Ectodermal cell (in vitro differentiated cells): ENCODE data around the gene NOVA2.

Experiments used
- H3K27ac ChIP-seq: 2 replicates; pipeline ENCODE4 v1.7.0; 2013; ENCODE audit warnings: mild to moderate bottlenecking, low read depth, low read length; ENCODE audit not compliant: insufficient read depth, poor library complexity, severe bottlenecking
- H3K27me3 ChIP-seq: 2 replicates; pipeline ENCODE4 v1.7.0; 2013; ENCODE audit warnings: mild to moderate bottlenecking, low read length; ENCODE audit not compliant: insufficient read depth, control insufficient read depth, poor library complexity, severe bottlenecking
- H3K36me3 ChIP-seq: one replicate; pipeline ENCODE4 v1.7.0; 2013; ENCODE audit warnings: low read length; ENCODE audit not compliant: control insufficient read depth, insufficient read depth
- H3K4me1 ChIP-seq: one replicate; pipeline ENCODE4 v1.7.0; 2013; ENCODE audit warnings: low read length; ENCODE audit not compliant: control insufficient read depth, insufficient read depth
- H3K4me3 ChIP-seq: 2 replicates; pipeline ENCODE4 v1.7.0; 2013; ENCODE audit warnings: low read depth, low read length, control low read depth; ENCODE audit not compliant: insufficient read depth
- H3K9me3 ChIP-seq: 2 replicates; pipeline ENCODE4 v1.7.0; 2013; ENCODE audit warnings: mild to moderate bottlenecking, low read length, moderate library complexity; ENCODE audit not compliant: control insufficient read depth
- WGBS, 2 experiments: methylation state at CpG; one replicate each; pipeline ENCODE4 v1.1.7; 2013; ENCODE audit warnings: missing lambda C conversion rate in 2 of 2; 5-methylcytosine and 5-hydroxymethylcytosine counted together

NOVA2 gene

GRCh38 chr19:45924891-45925447 is 48.7 kb downstream of the NOVA2 start:
- H3K27me3 ChIP-seq: peaks cover 11% of the 10 kb centered on the region
- no peaks in the 10 kb centered on the region for H3K36me3 ChIP-seq
- no peak overlapping the region for H3K4me3 ChIP-seq
- no peak overlapping the region for H3K27ac ChIP-seq
- WGBS, 2 experiments: 80 to 82% methylated on average over 6 of the region's 6 CpGs
- peaks cover 3% of the 10 kb centered on the region for H3K4me1 ChIP-seq
- H3K9me3 ChIP-seq: no peaks in the 10 kb centered on the region

GRCh38 chr19:45922281-45922680 is 51.4 kb downstream of the NOVA2 start:
- Histone ChIP-seq H3K36me3 (no peaks in the 10 kb centered on the region), H3K4me1 (no peaks in the 10 kb centered on the region), H3K27me3 (no peaks in the 10 kb centered on the region), H3K27ac (no peak overlapping the region), H3K9me3 (no peaks in the 10 kb centered on the region), H3K4me3 (no peak overlapping the region)
- 58 to 60% methylated on average over 9 of the region's 9 CpGs for WGBS, 2 experiments

DNA sequence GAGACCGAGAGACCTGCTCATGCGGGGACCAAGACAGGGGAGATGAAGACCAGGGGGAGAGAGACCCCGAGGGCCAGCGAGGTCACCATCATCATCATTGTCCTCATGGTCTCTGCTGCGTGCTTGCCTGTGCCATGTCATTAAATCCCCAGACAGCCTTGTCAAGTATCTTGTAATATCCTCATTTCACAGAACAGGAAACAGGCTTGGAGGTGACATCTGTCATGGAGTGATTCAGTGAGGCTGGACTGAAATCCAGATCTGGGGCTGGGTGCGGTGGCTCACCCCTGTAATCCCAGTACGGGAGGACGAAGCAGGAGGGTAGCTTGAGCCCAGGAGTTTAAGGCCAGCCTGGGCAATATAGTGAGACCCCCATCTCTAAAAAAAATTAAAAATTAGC is 53.2 kb downstream of the NOVA2 start:
- Histone ChIP-seq H3K9me3 (no peaks in the 10 kb centered on the region), H3K27ac (no peak overlapping the region), H3K27me3 (no peaks in the 10 kb centered on the region), H3K36me3 (no peaks in the 10 kb centered on the region), H3K4me3 (no peak overlapping the region), H3K4me1 (no peaks in the 10 kb centered on the region)
- WGBS, 2 experiments: 90 to 92% methylated on average over 8 of the region's 8 CpGs

DNA sequence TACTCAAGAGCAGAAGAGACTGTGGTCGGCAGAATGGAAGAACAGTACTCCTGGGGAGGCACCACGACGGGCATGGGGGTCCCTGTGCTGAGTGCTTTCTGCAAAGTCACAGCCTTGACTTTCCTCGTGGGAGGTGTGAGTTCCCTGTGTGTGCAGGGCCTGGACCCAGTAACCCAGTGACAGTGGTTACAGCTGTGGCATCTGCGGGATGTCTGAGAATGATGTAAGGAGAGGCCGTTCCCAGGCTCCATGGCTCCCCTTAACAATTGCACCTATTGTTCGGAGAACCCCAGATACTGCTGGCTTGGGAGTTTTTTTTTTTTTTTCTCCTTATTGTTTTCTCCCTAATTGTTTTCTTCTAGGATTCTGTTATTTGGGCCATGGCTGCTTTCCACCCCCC is 54.0 kb downstream of the NOVA2 start:
- Histone ChIP-seq H3K27ac (no peak overlapping the region), H3K27me3 (no peaks in the 10 kb centered on the region), H3K36me3 (no peaks in the 10 kb centered on the region), H3K9me3 (no peaks in the 10 kb centered on the region), H3K4me1 (no peaks in the 10 kb centered on the region), H3K4me3 (no peak overlapping the region)
- WGBS, 2 experiments: 65 to 80% methylated on average over 6 to 7 of the region's 7 CpGs

DNA sequence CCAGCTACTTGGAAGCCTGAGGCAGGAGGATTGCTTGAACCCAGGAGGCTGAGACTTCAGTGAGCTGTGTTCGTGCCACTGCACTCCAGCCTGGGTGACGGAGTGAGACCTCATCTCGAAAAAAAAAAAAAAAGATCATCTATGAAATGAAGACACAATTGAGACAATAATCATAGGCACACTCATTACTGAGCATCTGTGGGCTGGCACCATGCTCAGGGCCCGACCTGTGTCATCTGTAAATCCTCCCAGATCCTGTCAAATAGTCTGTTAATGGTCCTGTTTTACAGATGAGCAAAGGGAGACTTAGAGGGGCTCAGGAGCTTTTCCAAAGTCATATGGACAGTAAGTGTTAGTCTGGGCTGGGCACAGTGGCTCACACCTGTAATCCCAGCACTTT is 54.9 kb downstream of the NOVA2 start:
- no peaks in the 10 kb centered on the region for H3K36me3 ChIP-seq
- no peak overlapping the region for H3K27ac ChIP-seq
- no peaks in the 10 kb centered on the region for H3K9me3 ChIP-seq
- H3K27me3 ChIP-seq: no peaks in the 10 kb centered on the region
- H3K4me3 ChIP-seq: no peak overlapping the region
- no peaks in the 10 kb centered on the region for H3K4me1 ChIP-seq
- WGBS, 2 experiments: 87% methylated on average over 4 of the region's 4 CpGs

GRCh38 chr19:45917421-45918091 is 56.1 kb downstream of the NOVA2 start:
- H3K9me3 ChIP-seq: no peaks in the 10 kb centered on the region
- H3K4me1 ChIP-seq: no peaks in the 10 kb centered on the region
- H3K27me3 ChIP-seq: no peaks in the 10 kb centered on the region
- no peak overlapping the region for H3K4me3 ChIP-seq
- no peak overlapping the region for H3K27ac ChIP-seq
- WGBS, 2 experiments: 79 to 81% methylated on average over 4 of the region's 4 CpGs
- H3K36me3 ChIP-seq: no peaks in the 10 kb centered on the region

GRCh38 chr19:45913874-45914830 is 59.5 kb downstream of the NOVA2 start, which contains the start of gene NANOS2:
NANOS2 (minus strand) TSS chr19:45914778; CDS start chr19:45914693, 85 bp downstream.
- no peak within 1 kb of the TSS for H3K27ac ChIP-seq
- H3K9me3 ChIP-seq: no peaks in the 10 kb centered on the region
- H3K27me3 ChIP-seq: no peaks in the 10 kb centered on the region
- H3K36me3 ChIP-seq: no peaks in the 10 kb centered on the region
- H3K4me3 ChIP-seq: no peak within 1 kb of the TSS
- no peaks in the 10 kb centered on the region for H3K4me1 ChIP-seq
- WGBS, 2 experiments: 77% methylated on average over 44 of the region's 44 CpGs

GRCh38 chr19:45911291-45911690 is 62.4 kb downstream of the NOVA2 start:
- 91 to 93% methylated on average over 8 of the region's 8 CpGs for WGBS, 2 experiments

DNA sequence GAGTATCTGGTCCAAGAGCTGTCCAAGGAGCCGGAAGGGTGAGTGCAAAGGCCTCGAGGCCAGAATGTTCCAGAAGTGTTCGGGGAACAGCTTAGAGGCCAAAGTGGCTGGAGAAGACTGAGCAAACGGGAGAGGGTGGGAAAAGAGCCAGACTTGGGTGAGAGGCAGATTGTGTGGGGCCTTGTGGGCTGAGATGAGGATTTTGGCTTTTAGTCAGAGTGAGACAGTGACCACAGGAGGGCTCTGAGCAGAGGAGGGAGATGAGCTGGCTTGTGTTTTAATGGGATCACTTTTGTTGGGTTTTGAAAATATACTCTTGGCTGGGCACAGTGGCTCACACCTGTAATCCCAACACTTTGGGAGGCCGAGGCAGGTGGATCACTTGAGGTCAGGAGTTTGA is 64.7 kb downstream of the NOVA2 start:
- no peaks in the 10 kb centered on the region for H3K27me3 ChIP-seq
- WGBS, 2 experiments: 90 to 93% methylated on average over 5 of the region's 5 CpGs
- H3K9me3 ChIP-seq: no peaks in the 10 kb centered on the region

More at GRCh38 chr19:45911291-45911690, 62.4 kb downstream of the NOVA2 start:
- no peaks in the 10 kb centered on the region for H3K27me3 ChIP-seq
- H3K36me3 ChIP-seq: no peaks in the 10 kb centered on the region
- no peaks in the 10 kb centered on the region for H3K4me1 ChIP-seq
- H3K4me3 ChIP-seq: no peak overlapping the region
- no peaks in the 10 kb centered on the region for H3K9me3 ChIP-seq
- H3K27ac ChIP-seq: no peak overlapping the region

GRCh38 chr19:45906221-45906620 is 67.4 kb downstream of the NOVA2 start:
- Histone ChIP-seq H3K36me3 (no peaks in the 10 kb centered on the region), H3K27ac (no peak overlapping the region), H3K9me3 (no peaks in the 10 kb centered on the region), H3K27me3 (peaks cover 11% of the 10 kb centered on the region), H3K4me3 (no peak overlapping the region), H3K4me1 (no peaks in the 10 kb centered on the region)
- 91 to 96% methylated on average over 3 of the region's 3 CpGs for WGBS, 2 experiments

More for the DNA sequence above, 64.7 kb downstream of the NOVA2 start:
- Histone ChIP-seq H3K27ac (no peak overlapping the region), H3K4me1 (no peaks in the 10 kb centered on the region), H3K36me3 (no peaks in the 10 kb centered on the region), H3K4me3 (no peak overlapping the region)
